Lower lobe of right lung (tissue), 2 donors: Measurements from ENCODE around the gene CPNE2. TPM values are rescaled to one million over a fixed set of nuclear protein-coding genes. Genes with fewer than 3 reads are reported as not detected.

ENCODE experiments used
- ATAC-seq, 2 donors: fragments of 200-7000 bp; cut with Tn5 transposase; one replicate each; pipeline ENCODE4 v1.9.1; 2020 to 2022; ENCODE audit warnings: mild to moderate bottlenecking in 2 of 2, moderate library complexity in 2 of 2
- DNase-seq: peaks from one replicate; pipeline ENCODE4 v3.0.0-alpha.2; 2020
- H3K27ac ChIP-seq: fragments of 200-600 bp; one replicate; pipeline ENCODE4 v1.8.0; 2022
- H3K27me3 ChIP-seq: fragments of 200-600 bp; one replicate; pipeline ENCODE4 v1.8.0; 2022; ENCODE audit warnings: low read depth
- H3K36me3 ChIP-seq: fragments of 200-600 bp; one replicate; pipeline ENCODE4 v1.8.0; 2022; ENCODE audit warnings: mild to moderate bottlenecking
- H3K4me1 ChIP-seq: fragments of 200-600 bp; one replicate; pipeline ENCODE4 v1.8.0; 2022
- H3K4me3 ChIP-seq: fragments of 200-600 bp; one replicate; pipeline ENCODE4 v1.8.0; 2022; ENCODE audit warnings: mild to moderate bottlenecking
- H3K9me3 ChIP-seq: fragments of 200-600 bp; one replicate; pipeline ENCODE4 v1.8.0; 2022
- CTCF ChIP-seq: fragments of 200-600 bp; IDR thresholded peaks from one replicate; pipeline ENCODE4 v1.8.0; 2022; ENCODE audit warnings: antibody characterized with exemption, mild to moderate bottlenecking
- intact Hi-C: fragments of 100-400 bp; cut with DNase I; formaldehyde crosslinking; loops from one replicate; pipeline ENCODE4 v1.11.0; 2022
- total RNA-seq: library from RNA; stranded (reverse); fragmentation: NEBNext Ultra II Directional; extraction: Animal tissue kit (Norgen Biotek cat#: 25700); gene quantifications from one replicate; pipeline ENCODE4 v1.2.1, GENCODE V29; 2021
- donor health status: DM: no; HTN: yes; CAD: no; lungs with severe emphysema.

CPNE2 gene
- total RNA-seq, 1 donor from 2014 or later: 55.3 TPM

GRCh38 chr16:57049678-57050077 is 42.7 kb upstream of the CPNE2 start:
- Histone ChIP-seq H3K4me1 (peaks cover 9% of the 10 kb centered on the region), H3K27me3 (no peaks in the 10 kb centered on the region), H3K4me3 (no peak overlapping the region), H3K9me3 (no peaks in the 10 kb centered on the region), H3K27ac (no peak overlapping the region), H3K36me3 (peaks cover 59% of the 10 kb centered on the region)
- DNase-seq: no peak
- no peak for TF ChIP-seq CTCF
- intact Hi-C loops: no loop called here
- no peak for ATAC-seq

DNA sequence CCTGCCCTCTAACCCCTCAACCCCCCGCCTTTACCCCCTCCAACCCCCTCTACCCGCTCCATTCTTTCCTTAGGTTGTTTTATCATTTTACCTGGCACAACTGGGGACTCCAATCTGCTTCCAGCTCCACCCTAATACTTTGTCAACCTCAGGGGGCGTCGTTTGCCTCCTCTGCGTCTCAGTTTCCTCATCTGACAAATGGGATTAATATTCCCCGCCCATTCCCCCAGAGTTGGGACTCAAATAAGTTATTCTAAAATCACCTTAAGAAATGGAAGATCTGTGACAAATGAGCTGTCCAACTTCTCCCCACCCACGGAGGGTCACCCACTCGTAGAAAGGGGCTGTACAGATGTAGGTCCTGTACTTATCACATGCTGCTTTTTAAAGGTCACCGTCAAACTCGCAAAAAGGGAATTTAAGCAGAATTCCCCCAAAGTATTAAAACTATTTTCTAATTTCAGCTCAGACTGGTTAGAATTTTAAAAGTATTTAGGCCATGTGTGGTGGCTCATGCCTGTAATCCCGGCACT is 40.6 kb upstream of the CPNE2 start:
- Histone ChIP-seq H3K9me3 (no peaks in the 10 kb centered on the region), H3K27ac (no peak overlapping the region), H3K36me3 (peaks cover 72% of the 10 kb centered on the region), H3K4me3 (no peak overlapping the region), H3K27me3 (no peaks in the 10 kb centered on the region), H3K4me1 (no peaks in the 10 kb centered on the region)
- DNase-seq: no peak
- intact Hi-C loops: no loop called here
- no peak for ATAC-seq
- TF ChIP-seq CTCF: no peak

- H3K4me3 ChIP-seq: no peak overlapping the region
- H3K4me1 ChIP-seq: no peaks in the 10 kb centered on the region
- no peak overlapping the region for H3K27ac ChIP-seq
- ATAC-seq (no peak), DNase-seq (no peak)
- H3K27me3 ChIP-seq: no peaks in the 10 kb centered on the region
- no peak for TF ChIP-seq CTCF
- no peaks in the 10 kb centered on the region for H3K9me3 ChIP-seq
- intact Hi-C loops: no loop called here
- peaks cover 69% of the 10 kb centered on the region for H3K36me3 ChIP-seq
Measured at GRCh38 chr16:57053206-57053605, 39.2 kb upstream of the CPNE2 start.

GRCh38 chr16:57054338-57054737 is 38.0 kb upstream of the CPNE2 start:
- H3K4me3 ChIP-seq: no peak overlapping the region
- no peak overlapping the region for H3K27ac ChIP-seq
- DNase-seq: no peak
- H3K9me3 ChIP-seq: no peaks in the 10 kb centered on the region
- no peak for ATAC-seq
- H3K27me3 ChIP-seq: no peaks in the 10 kb centered on the region
- H3K4me1 ChIP-seq: no peaks in the 10 kb centered on the region
- H3K36me3 ChIP-seq: peaks cover 71% of the 10 kb centered on the region
- intact Hi-C loops: no loop called here
- TF ChIP-seq CTCF: no peak

DNA sequence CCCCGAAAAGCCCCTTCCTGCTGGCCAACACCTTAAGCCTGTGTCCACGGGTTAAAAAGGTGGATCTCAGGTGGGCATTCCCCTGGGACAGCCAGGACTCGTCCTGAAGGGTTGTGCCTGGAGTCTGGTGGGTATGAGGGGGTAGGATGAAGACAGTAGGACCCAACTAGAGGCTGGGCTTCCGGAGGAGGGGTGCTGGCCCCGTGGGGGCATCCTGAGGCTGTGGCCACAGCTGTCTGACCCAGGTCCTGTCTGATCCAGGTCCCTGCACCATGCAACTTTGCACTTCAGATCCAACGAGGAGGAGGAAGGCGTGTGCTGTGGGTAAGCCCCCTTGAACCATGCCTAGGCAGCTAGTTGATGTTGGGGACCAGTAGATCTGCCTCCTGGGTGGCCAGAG is 37.6 kb upstream of the CPNE2 start:
- no peak overlapping the region for H3K27ac ChIP-seq
- H3K4me3 ChIP-seq: no peak overlapping the region
- peaks cover 67% of the 10 kb centered on the region for H3K36me3 ChIP-seq
- no peak for TF ChIP-seq CTCF
- peak in 1 of 2 donors; percentile 22 for ATAC-seq
- no peaks in the 10 kb centered on the region for H3K9me3 ChIP-seq
- H3K27me3 ChIP-seq: no peaks in the 10 kb centered on the region
- no peaks in the 10 kb centered on the region for H3K4me1 ChIP-seq
- intact Hi-C loops: no loop called here
- DNase-seq: no peak

DNA sequence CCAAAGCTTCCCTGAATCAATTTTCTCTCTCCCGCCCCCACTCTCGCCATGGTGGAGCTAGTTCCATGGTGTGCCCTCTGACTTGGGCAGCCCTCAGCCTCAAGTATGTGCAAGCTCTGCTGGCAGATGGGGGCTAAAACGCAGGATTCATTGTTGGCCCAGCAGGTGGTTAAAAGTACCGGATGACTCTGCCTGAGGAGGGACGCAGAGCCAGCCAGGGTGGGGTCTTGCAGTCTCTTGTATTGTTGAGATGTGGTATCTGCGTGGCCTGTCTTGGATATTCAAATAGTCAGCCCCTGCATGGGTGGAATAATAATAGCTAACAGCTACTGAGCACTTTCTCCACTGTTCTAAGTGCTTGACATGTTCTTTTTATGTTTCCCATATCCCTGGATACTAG is 36.7 kb upstream of the CPNE2 start:
- Histone ChIP-seq H3K4me1 (peaks cover 3% of the 10 kb centered on the region), H3K27me3 (no peaks in the 10 kb centered on the region), H3K4me3 (no peak overlapping the region), H3K36me3 (peaks cover 63% of the 10 kb centered on the region), H3K9me3 (no peaks in the 10 kb centered on the region), H3K27ac (no peak overlapping the region)
- intact Hi-C loops: no loop called here
- TF ChIP-seq CTCF: no peak
- no peak for DNase-seq
- no peak for ATAC-seq
